HUDEP-2 (cell line): ENCODE results near the gene MAMSTR.

ENCODE experiments used
- DNase-seq, 76 experiments: peaks; one replicate each; lab custom pipeline; 2025; ENCODE audit not compliant: unreplicated experiment in 76 of 76; lab: John Stamatoyannopoulos, UW

MAMSTR gene

DNA sequence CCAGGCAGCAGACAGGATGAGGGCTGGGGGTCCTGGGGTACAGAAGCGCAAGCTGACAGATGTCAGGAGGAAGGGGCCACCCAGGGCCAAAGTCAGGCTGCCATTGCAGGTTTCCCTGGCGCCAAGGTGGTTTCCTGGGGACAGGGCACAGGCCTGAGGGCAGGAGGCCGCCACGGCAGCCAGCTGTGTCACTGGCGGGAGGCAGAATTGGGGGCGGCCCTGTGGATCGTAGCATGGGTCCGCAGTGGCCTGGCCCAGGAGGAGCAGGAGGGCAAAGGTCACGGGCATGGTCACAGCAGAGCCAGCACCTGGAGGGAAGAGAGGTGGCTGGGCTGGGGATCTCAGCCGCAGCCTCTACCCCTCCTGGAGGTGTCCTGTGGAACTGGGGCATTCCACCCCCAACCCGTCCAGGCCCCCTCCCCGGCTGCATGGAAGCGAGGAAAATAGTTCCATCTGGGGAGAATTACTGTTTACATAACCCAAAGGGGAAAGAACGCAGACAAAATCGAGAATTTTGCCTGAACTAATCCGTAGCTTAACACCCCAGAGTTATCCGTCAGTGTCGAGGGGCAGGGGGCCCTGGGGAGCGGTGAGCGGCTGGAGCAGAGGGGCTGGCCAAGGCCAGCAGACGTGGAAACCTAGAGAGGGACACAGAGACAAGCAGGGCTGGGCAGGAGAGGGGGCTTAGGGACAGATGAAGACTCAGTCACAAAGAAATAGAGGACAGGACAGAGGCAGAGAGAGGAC lies 48.7 kb downstream of the MAMSTR start:
- DNase-seq, result no peak

DNA sequence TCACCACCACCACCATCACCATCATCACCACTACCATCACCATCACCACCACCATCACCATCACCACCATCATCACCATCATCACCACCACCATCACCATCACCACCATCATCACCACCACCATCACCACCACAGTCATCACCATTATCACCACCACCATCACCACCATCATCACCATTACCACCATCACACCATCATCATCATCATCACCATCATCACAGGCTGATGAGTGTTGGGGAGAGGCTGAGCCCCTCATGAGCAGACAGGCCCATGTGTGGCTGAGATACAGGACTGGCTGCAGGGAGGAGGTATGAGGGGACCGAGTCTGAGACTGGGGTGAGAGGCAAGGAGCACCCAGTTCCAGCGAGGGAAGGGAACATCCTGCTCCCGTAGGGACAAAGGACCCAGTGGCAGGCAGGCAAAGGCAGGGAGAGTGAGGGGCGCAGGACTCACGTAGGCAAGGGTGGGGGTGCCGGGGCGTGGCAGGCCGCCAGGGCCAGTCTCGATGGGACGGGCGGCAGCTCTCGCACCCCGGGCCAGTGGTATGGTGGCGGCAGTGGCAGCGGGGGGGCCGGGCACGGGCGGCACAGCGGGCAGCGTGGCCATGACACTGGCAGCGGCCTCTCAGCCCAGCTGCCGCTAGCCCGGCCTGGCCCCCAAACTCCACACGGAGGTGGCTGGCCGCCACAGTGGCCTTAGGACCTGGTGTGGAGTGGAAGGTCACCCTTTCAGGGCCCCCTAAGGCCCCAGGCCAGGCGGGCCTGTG lies 49.4 kb downstream of the MAMSTR start:
- no peak for DNase-seq

DNA sequence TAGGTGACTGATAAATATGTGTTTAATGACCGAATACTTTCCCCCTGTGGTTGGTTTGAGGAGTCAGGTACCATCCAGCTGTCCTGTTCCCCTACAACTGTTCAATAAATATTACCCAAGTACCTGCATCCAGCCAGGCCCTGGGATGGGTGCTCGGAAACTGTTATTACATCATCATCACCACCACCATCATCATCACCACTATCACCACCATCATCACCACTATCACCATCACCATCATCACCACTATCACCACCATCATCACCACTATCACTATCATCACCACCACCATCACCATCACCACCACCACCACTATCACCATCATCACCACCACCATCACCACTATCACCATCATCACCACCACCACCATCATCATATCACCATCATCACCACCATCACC lies 50.8 kb downstream of the MAMSTR start:
- DNase-seq, result no peak

DNA sequence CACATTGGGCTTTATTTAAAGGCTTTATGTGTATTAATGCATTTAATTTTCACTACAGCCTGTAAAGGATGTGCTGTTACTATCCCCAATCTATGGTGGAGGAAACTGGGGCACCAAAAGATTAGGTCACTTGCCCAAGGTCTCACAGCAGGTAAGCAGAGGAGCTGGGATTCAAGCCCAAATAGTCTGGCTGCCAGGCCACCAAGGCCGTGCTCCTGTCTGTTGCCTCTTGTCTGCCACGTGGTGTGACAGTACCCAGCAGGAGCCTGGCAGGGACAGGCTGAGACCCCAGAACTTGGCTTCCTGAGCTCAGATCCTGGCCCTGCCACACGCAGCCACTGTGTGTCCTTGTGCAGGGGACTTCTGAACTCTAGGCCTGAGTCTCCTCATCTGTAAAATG lies 51.2 kb downstream of the MAMSTR start:
- no peak for DNase-seq

DNA sequence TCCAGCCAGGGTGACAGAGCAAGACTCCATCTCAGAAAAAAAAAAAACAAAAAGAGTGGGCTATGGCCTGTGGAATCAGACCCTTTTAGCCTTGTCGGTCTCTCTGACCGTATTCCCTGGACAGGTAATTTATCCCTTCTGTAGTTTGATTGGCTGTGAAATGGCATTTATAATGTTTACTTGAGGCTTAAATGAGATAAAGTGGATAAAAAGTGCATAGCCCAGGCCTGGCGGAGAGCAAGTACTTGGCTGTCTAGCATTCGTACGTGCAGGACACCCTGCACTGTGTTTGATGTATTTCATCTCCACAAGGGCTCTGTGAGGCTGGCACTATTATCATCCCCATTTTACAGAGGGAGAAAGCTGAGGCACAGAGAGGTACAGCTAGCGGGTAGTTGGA lies 53.7 kb downstream of the MAMSTR start:
- no peak for DNase-seq

DNA sequence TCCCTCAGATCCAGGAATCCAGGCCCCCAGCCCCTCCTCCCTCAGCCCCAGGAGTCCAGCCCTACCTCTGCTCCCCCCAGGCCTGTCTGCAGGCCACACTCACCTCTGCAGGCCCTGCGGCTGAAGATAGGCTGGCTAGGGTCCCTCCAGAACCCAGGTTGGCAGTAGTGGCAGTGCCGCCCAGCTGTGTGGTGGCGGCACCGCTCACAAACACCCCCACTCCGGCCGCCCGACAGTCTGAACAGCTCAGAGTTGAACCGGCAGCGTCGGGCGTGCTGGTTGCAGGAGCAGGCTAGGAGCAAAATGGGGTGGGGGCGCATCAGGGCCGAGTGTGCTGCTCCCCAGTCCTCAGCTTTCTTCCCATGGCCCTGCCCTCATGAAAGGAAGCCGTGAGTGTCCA lies 55.0 kb downstream of the MAMSTR start:
- DNase-seq, result no peak

DNA sequence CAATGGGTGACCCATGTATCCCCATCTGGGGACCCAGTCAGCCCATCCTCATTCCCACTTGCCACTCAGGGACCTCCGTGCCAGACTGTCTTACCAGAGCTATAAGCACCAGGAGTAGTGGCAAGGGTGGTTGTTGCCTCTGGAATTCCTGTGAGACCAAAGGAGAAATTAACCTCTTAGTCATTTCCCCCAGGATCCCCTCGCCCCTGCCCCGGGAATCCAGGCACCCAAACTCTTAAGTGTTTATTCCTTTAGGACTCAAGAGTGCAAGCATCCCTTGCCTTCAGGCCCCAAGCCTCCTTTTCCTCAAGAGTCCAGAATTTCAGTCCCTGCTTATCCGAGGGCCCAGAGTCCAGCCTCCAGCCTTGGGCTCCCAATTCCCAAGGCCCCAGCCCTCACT lies 55.9 kb downstream of the MAMSTR start:
- DNase-seq, result no peak
